ENCODE results near the gene SPATA24. TPM values are rescaled to one million over a fixed set of nuclear protein-coding genes. Genes with fewer than 3 reads are reported as not detected.

The SPATA24 gene
- total RNA-seq, 2 experiments from 2014 or later = 3.8 to 4.0 TPM

GRCh38 chr5:139379626-139380449, 24.1 kb downstream of the SPATA24 start:
- ATAC-seq (no peak), DNase-seq (no peak)
- POLR2A ChIA-PET = interaction anchor here (1.4 kb wide), 2 partner anchors 12 to 38 kb away, joined by 4 to 6 read pairs; partner anchors contain the start of gene PAIP2
- peaks cover 22% of the 10 kb centered on the region for H3K4me1 Mint-ChIP-seq (ENCODE audit: low read depth)
- no peak overlapping the region for H3K4me3 Mint-ChIP-seq
- H3K9me3 Mint-ChIP-seq (ENCODE audit: insufficient read depth) = no peaks in the 10 kb centered on the region
- peaks cover 4% of the 10 kb centered on the region for H3K36me3 Mint-ChIP-seq (ENCODE audit: low read depth)
- no peaks in the 10 kb centered on the region for H3K27me3 Mint-ChIP-seq (ENCODE audit: low read depth)
- CTCF ChIA-PET = interaction anchor here (1.5 kb wide), 1 partner anchor 11 kb away, joined by 5 read pairs; no protein-coding TSS in a partner anchor
- no peak overlapping the region for H3K27ac Mint-ChIP-seq

- H3K27ac Mint-ChIP-seq = peak overlapping the region; percentile 54
- H3K4me1 Mint-ChIP-seq (ENCODE audit: low read depth) = peaks cover 14% of the 10 kb centered on the region
- ATAC-seq (no peak), DNase-seq (no peak)
- no peaks in the 10 kb centered on the region for H3K9me3 Mint-ChIP-seq (ENCODE audit: insufficient read depth)
- H3K4me3 Mint-ChIP-seq = no peak overlapping the region
- CTCF ChIA-PET = interaction anchor here (1.5 kb wide), 1 partner anchor 10 kb away, joined by 5 read pairs; no protein-coding TSS in a partner anchor
- H3K27me3 Mint-ChIP-seq (ENCODE audit: low read depth) = no peaks in the 10 kb centered on the region
- peaks cover 6% of the 10 kb centered on the region for H3K36me3 Mint-ChIP-seq (ENCODE audit: low read depth)
- POLR2A ChIA-PET = no interaction called here
These were observed 24.9 kb downstream of the SPATA24 start for GRCh38 chr5:139378941-139379361.

GRCh38 chr5:139378101-139378825, 25.6 kb downstream of the SPATA24 start:
- Mint-ChIP-seq H3K27me3 (ENCODE audit: low read depth) (no peaks in the 10 kb centered on the region), H3K9me3 (ENCODE audit: insufficient read depth) (no peaks in the 10 kb centered on the region), H3K4me1 (ENCODE audit: low read depth) (peaks cover 7% of the 10 kb centered on the region), H3K4me3 (no peak overlapping the region), H3K27ac (no peak overlapping the region), H3K36me3 (ENCODE audit: low read depth) (peaks cover 12% of the 10 kb centered on the region)
- DNase-seq (no peak), ATAC-seq (no peak)
- ChIA-PET POLR2A (interaction anchor here (0.6 to 1.1 kb wide), 2 partner anchors 15 to 913 kb away, joined by 3 read pairs; no protein-coding TSS in a partner anchor), CTCF (interaction anchor here (0.8 kb wide), 1 partner anchor 13 kb away, joined by 3 read pairs; no protein-coding TSS in a partner anchor)

GRCh38 chr5:139377226-139377625, 26.7 kb downstream of the SPATA24 start:
- H3K27ac Mint-ChIP-seq = no peak overlapping the region
- no peaks in the 10 kb centered on the region for H3K27me3 Mint-ChIP-seq (ENCODE audit: low read depth)
- peaks cover 16% of the 10 kb centered on the region for H3K36me3 Mint-ChIP-seq (ENCODE audit: low read depth)
- H3K4me1 Mint-ChIP-seq (ENCODE audit: low read depth) = peaks cover 8% of the 10 kb centered on the region
- CTCF ChIA-PET = interaction anchor here (0.8 kb wide), 1 partner anchor 14 kb away, joined by 3 read pairs; no protein-coding TSS in a partner anchor
- H3K9me3 Mint-ChIP-seq (ENCODE audit: insufficient read depth) = no peaks in the 10 kb centered on the region
- H3K4me3 Mint-ChIP-seq = no peak overlapping the region
- ATAC-seq (no peak), DNase-seq (no peak)
- POLR2A ChIA-PET = interaction anchor here (0.6 to 1.1 kb wide), 2 partner anchors 16 to 912 kb away, joined by 3 read pairs; no protein-coding TSS in a partner anchor

GRCh38 chr5:139376364-139376763, 27.5 kb downstream of the SPATA24 start:
- CTCF ChIA-PET = interaction anchor here (1.0 to 1.2 kb wide), 3 partner anchors 10 to 15 kb away, joined by 3 read pairs; no protein-coding TSS in a partner anchor
- DNase-seq = no peak
- no peaks in the 10 kb centered on the region for H3K27me3 Mint-ChIP-seq (ENCODE audit: low read depth)
- H3K4me3 Mint-ChIP-seq = no peak overlapping the region
- no peaks in the 10 kb centered on the region for H3K9me3 Mint-ChIP-seq (ENCODE audit: insufficient read depth)
- POLR2A ChIA-PET = no interaction called here
- H3K36me3 Mint-ChIP-seq (ENCODE audit: low read depth) = peaks cover 20% of the 10 kb centered on the region
- no peak overlapping the region for H3K27ac Mint-ChIP-seq
- ATAC-seq = no peak
- H3K4me1 Mint-ChIP-seq (ENCODE audit: low read depth) = peaks cover 16% of the 10 kb centered on the region

- ChIA-PET POLR2A (interaction anchor here (1.7 kb wide), 1 partner anchor 16 kb away, joined by 5 read pairs; no protein-coding TSS in a partner anchor), CTCF (interaction anchor here (0.8 kb wide), 1 partner anchor 81 kb away, joined by 3 read pairs; no protein-coding TSS in a partner anchor)
- H3K27me3 Mint-ChIP-seq (ENCODE audit: low read depth) = no peaks in the 10 kb centered on the region
- DNase-seq (no peak), ATAC-seq (no peak)
- peaks cover 26% of the 10 kb centered on the region for H3K4me1 Mint-ChIP-seq (ENCODE audit: low read depth)
- H3K4me3 Mint-ChIP-seq = no peak overlapping the region
- H3K9me3 Mint-ChIP-seq (ENCODE audit: insufficient read depth) = no peaks in the 10 kb centered on the region
- no peak overlapping the region for H3K27ac Mint-ChIP-seq
- H3K36me3 Mint-ChIP-seq (ENCODE audit: low read depth) = peaks cover 23% of the 10 kb centered on the region
These were observed 29.0 kb downstream of the SPATA24 start for GRCh38 chr5:139374909-139375308.

GRCh38 chr5:139371482-139372435, 32.1 kb downstream of the SPATA24 start:
- H3K4me3 Mint-ChIP-seq = no peak overlapping the region
- POLR2A ChIA-PET = interaction anchor here (1.0 kb wide), 1 partner anchor 15 kb away, joined by 3 read pairs; no protein-coding TSS in a partner anchor
- H3K36me3 Mint-ChIP-seq (ENCODE audit: low read depth) = peaks cover 32% of the 10 kb centered on the region

GRCh38 chr5:139369181-139369580, 34.7 kb downstream of the SPATA24 start:
- Mint-ChIP-seq H3K27me3 (ENCODE audit: low read depth) (no peaks in the 10 kb centered on the region), H3K27ac (no peak overlapping the region), H3K36me3 (ENCODE audit: low read depth) (peaks cover 42% of the 10 kb centered on the region), H3K9me3 (ENCODE audit: insufficient read depth) (no peaks in the 10 kb centered on the region), H3K4me3 (no peak overlapping the region), H3K4me1 (ENCODE audit: low read depth) (peaks cover 24% of the 10 kb centered on the region)
- CTCF ChIA-PET = interaction anchor here (0.7 to 2.5 kb wide), 11 partner anchors 9 to 580 kb away, joined by 3 to 12 read pairs (median 3); partner anchors contain the start of genes MZB1 and PAIP2
- no peak for ATAC-seq
- POLR2A ChIA-PET = interaction anchor here (1.0 kb wide), 1 partner anchor 22 kb away, joined by 6 read pairs; no protein-coding TSS in a partner anchor
- no peak for DNase-seq

More at GRCh38 chr5:139371482-139372435, 32.1 kb downstream of the SPATA24 start:
- no peaks in the 10 kb centered on the region for H3K27me3 Mint-ChIP-seq (ENCODE audit: low read depth)
- CTCF ChIA-PET = interaction anchor here (0.9 to 2.2 kb wide), 5 partner anchors 16 to 109 kb away, joined by 3 to 7 read pairs (median 3); partner anchors contain the start of gene PAIP2
- no peaks in the 10 kb centered on the region for H3K9me3 Mint-ChIP-seq (ENCODE audit: insufficient read depth)
- ATAC-seq (peak; percentile 41), DNase-seq (no peak)
- H3K27ac Mint-ChIP-seq = peak overlapping the region; percentile 58
- H3K4me1 Mint-ChIP-seq (ENCODE audit: low read depth) = peaks cover 24% of the 10 kb centered on the region

- CTCF ChIA-PET = interaction anchor here (0.7 to 2.5 kb wide), 9 partner anchors 8 to 579 kb away, joined by 3 to 12 read pairs (median 3); partner anchors contain the start of genes MZB1 and PAIP2
- ATAC-seq (no peak), DNase-seq (no peak)
- H3K4me1 Mint-ChIP-seq (ENCODE audit: low read depth) = peaks cover 24% of the 10 kb centered on the region
- H3K4me3 Mint-ChIP-seq = no peak overlapping the region
- POLR2A ChIA-PET = no interaction called here
- H3K9me3 Mint-ChIP-seq (ENCODE audit: insufficient read depth) = no peaks in the 10 kb centered on the region
- no peak overlapping the region for H3K27ac Mint-ChIP-seq
- H3K27me3 Mint-ChIP-seq (ENCODE audit: low read depth) = no peaks in the 10 kb centered on the region
- H3K36me3 Mint-ChIP-seq (ENCODE audit: low read depth) = peaks cover 45% of the 10 kb centered on the region
These were observed 35.3 kb downstream of the SPATA24 start for GRCh38 chr5:139368613-139369012.

GRCh38 chr5:139364466-139364865, 39.4 kb downstream of the SPATA24 start:
- Mint-ChIP-seq H3K9me3 (ENCODE audit: insufficient read depth) (no peaks in the 10 kb centered on the region), H3K27ac (no peak overlapping the region), H3K4me3 (no peak overlapping the region), H3K4me1 (ENCODE audit: low read depth) (peaks cover 2% of the 10 kb centered on the region), H3K36me3 (ENCODE audit: low read depth) (peaks cover 46% of the 10 kb centered on the region), H3K27me3 (ENCODE audit: low read depth) (no peaks in the 10 kb centered on the region)
- CTCF ChIA-PET = no interaction called here
- POLR2A ChIA-PET = interaction anchor here (1.4 kb wide), 1 partner anchor 9 kb away, joined by 3 read pairs; no protein-coding TSS in a partner anchor
- no peak for ATAC-seq
- DNase-seq = no peak
